HG03432 (cell line): Measurements from ENCODE around the gene CNGB1.
"Not testable (repeated sequence)": the region's sequence is repeated elsewhere in the genome, so short reads cannot be mapped to it uniquely, and the experiment has no call there.

Experiments used
- ATAC-seq: cut with Tn5 transposase; IDR thresholded peaks from one replicate; pipeline ENCODE4 v1.9.1; 2021; ENCODE audit warnings: mild to moderate bottlenecking, moderate library complexity; ENCODE audit not compliant: unreplicated experiment

Gene CNGB1

GRCh38 chr16:57938484-57938883, 32.4 kb downstream of the CNGB1 start:
- ATAC-seq, result no peak

- ATAC-seq, result no peak
Observed at GRCh38 chr16:57937861-57938260, 33.1 kb downstream of the CNGB1 start.

- ATAC-seq, result no peak
Observed at GRCh38 chr16:57935904-57936303, 35.0 kb downstream of the CNGB1 start.

GRCh38 chr16:57930533-57930932, 40.4 kb downstream of the CNGB1 start:
- no peak for ATAC-seq

GRCh38 chr16:57929250-57929649, 41.7 kb downstream of the CNGB1 start:
- no peak for ATAC-seq

- no peak for ATAC-seq
Observed at GRCh38 chr16:57926041-57926440, 44.9 kb downstream of the CNGB1 start.

- no peak for ATAC-seq
Observed at GRCh38 chr16:57925310-57925709, 45.6 kb downstream of the CNGB1 start.

GRCh38 chr16:57924514-57924913, 46.4 kb downstream of the CNGB1 start:
- no peak for ATAC-seq

- ATAC-seq, result no peak
Observed at GRCh38 chr16:57923841-57924240, 47.1 kb downstream of the CNGB1 start.

- ATAC-seq, result no peak
Observed at GRCh38 chr16:57923418-57923817, 47.5 kb downstream of the CNGB1 start.

GRCh38 chr16:57920880-57921229, 50.1 kb downstream of the CNGB1 start:
- no peak for ATAC-seq

- ATAC-seq, result no peak
Observed at GRCh38 chr16:57920215-57920879, 50.6 kb downstream of the CNGB1 start.

- ATAC-seq, result no peak
Observed at GRCh38 chr16:57918994-57919393, 51.9 kb downstream of the CNGB1 start.

GRCh38 chr16:57918444-57918843, 52.5 kb downstream of the CNGB1 start:
- ATAC-seq, result no peak

- ATAC-seq, result not testable (repeated sequence)
Observed at GRCh38 chr16:57917929-57918328, 53.0 kb downstream of the CNGB1 start.

- not testable (repeated sequence) for ATAC-seq
Observed at GRCh38 chr16:57917489-57917888, 53.4 kb downstream of the CNGB1 start.

GRCh38 chr16:57916735-57917438, 54.0 kb downstream of the CNGB1 start:
- ATAC-seq, result no peak

- ATAC-seq, result no peak
Observed at GRCh38 chr16:57915811-57916488, 55.0 kb downstream of the CNGB1 start.

- no peak for ATAC-seq
Observed at GRCh38 chr16:57915267-57915666, 55.7 kb downstream of the CNGB1 start.

GRCh38 chr16:57914244-57915173, 56.4 kb downstream of the CNGB1 start:
- ATAC-seq, result no peak
